NCI-H2171 treated with DMSO at 0.1 percent for 48 hours (cell line): Measurements from ENCODE around the gene ATXN1.

Experiments used
- DNase-seq: peaks from one replicate; lab custom pipeline; 2025; lab: John Stamatoyannopoulos, UW

The ATXN1 gene

GRCh38 chr6:16698162-16698533 lies 63.1 kb downstream of the ATXN1 start:
- no peak for DNase-seq

DNA sequence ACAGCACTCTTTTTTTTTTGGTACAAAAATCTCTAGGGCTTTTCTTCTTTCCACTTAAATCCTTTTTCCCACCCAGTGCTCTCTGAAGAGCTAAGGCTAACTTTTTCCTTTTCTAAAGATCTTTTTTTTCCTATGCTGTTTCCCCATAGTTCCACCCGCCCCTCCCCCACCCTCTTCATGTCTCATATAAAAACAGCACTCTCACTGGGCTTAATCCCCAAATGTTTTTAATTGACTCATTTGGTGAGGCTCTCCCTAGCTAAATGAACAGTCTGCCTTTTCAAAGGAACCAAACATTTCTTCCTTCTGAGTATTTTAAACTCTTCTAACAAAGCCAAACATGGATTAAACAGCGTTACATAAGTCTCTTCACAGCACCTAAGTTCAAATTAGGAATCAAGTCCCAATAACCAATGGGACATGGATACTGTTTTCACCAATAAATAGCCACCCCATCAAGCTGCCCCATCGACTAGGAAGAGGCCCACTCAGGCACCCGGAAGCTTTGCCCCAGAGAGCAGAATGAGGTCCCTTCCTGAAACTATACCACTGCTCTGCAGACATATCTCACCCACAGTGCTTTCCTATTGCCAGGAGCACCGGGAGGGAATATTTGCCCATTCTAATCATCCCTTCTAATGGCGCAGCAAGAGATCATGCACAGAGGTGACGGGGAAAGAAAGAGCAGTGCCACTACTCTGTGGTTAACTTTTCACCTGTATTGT lies 63.7 kb downstream of the ATXN1 start:
- no peak for DNase-seq

DNA sequence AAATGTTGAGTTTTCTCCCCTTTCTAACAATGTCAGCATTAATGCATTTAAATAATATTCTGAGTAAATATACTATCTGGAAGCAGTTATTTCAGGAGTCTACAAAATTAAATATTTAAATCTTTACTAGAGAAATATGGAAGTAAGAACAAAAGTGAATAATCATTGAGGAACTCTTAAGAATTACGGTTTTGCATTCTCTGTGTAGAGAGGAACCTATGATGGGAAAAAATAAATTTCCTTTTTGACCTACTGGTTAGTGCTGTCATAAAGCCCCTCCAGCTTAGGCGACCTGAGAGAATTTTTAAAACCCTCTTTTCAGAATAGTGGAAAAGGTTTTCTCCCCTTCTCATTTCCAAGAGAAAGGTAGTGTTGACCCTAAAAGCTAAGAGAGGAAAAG lies 64.8 kb downstream of the ATXN1 start:
- no peak for DNase-seq

- no peak for DNase-seq
Measured at GRCh38 chr6:16694781-16695578, 66.3 kb downstream of the ATXN1 start.

- DNase-seq = no peak
Measured at GRCh38 chr6:16691324-16691723, 69.9 kb downstream of the ATXN1 start.

GRCh38 chr6:16690608-16691142 lies 70.6 kb downstream of the ATXN1 start:
- DNase-seq = no peak

- DNase-seq = no peak
Measured at GRCh38 chr6:16689788-16690607, 71.3 kb downstream of the ATXN1 start.

DNA sequence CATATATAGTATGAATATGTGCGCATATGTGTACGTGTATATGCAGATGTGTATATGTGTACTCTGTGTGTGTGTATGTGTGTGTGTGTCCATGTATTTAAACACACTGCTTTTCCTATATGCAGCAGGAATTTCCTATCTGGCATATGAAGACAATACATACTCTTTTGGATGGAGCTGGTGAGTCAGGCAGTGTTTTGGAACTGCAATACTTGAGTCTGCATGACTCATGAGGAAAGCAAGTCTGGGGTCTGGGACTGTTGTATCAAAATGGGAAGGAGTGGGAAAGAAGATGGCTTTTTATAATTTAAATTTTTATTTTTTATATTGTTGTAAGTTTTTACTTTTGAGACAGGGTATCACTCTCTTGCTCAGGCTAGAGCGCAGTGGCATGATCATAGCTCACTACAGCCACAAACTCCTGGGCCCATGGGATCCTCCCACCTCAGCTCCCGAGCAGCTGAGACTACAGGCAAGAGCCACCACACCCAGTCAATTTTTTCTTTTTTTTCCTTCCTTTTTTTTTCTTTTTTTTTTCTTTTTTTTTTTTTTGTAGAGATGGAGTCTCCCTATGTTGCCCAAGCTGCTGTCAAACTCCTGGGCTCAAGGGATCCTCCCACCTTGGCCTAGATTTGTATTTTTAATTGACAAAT lies 72.2 kb downstream of the ATXN1 start:
- no peak for DNase-seq

GRCh38 chr6:16688436-16688835 lies 72.8 kb downstream of the ATXN1 start:
- DNase-seq = no peak

DNA sequence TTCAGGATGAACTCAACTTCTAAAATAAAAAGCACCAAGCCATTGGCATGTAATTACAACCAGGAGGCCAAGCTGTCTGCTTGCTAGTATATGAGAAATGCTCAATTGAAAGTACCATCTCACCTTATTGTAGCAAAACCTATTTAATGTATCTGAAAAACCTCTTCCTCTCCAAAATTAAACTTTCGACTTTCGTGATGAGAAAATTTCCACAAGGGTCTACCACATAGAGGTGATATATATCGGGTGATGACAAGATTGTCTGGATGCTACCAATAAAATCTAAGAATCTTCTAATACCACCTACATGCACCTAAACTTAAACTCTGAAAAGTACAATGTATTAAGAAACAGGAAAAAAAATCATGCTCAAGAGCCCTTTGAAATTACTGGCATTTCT lies 74.2 kb downstream of the ATXN1 start:
- DNase-seq = no peak

- DNase-seq = no peak
Measured at GRCh38 chr6:16684896-16685554, 76.2 kb downstream of the ATXN1 start.

GRCh38 chr6:16684195-16684689 lies 77.0 kb downstream of the ATXN1 start:
- DNase-seq = no peak

GRCh38 chr6:16683641-16684194 lies 77.5 kb downstream of the ATXN1 start:
- no peak for DNase-seq

DNA sequence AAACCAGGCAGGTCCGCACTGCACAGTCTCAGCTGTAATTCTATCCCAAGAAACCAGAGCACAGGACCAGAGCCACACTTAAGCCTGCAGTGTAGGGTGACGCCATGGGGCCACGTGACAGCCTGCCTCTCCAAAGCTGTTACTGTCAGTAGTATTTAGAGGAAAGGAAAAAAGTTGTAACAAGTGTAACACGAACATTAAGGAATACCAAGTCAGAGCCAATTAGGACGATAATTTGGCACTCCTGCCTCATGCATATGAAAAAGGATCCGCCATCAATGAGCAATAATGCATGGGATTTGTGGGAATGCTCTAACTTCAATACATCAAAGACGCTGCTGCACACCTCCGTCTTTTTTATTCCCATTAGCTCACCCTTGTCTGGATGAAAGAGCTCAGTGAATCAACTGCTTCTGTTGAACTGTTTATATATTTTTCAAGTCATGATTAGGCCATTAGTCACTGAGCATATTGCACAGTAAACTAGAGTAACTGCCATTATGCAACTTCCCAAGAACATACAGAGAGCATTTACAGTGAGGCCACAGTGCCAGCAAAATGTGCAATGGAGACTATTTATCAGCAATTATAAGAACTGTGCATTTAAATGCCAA lies 79.9 kb downstream of the ATXN1 start:
- DNase-seq = no peak

DNA sequence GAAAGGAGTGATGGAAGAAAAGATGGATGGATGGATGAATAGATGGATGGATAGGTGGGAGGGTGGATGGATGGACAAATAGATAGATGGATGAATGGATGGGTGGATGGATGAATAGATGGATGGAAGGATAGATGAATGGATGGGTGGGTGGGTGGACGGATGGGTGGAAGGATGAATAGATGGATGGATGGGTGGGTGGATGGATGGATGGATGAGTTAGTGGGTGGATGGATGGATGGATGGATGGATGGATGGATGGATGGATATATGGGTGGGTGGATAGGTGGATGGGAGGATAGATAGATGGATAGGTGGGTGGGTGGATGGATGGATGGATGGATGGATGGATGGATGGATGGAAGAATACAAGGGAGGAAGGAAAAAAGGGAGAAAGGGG lies 82.2 kb downstream of the ATXN1 start:
- no peak for DNase-seq

- no peak for DNase-seq
Measured at GRCh38 chr6:16677458-16677857, 83.8 kb downstream of the ATXN1 start.

DNA sequence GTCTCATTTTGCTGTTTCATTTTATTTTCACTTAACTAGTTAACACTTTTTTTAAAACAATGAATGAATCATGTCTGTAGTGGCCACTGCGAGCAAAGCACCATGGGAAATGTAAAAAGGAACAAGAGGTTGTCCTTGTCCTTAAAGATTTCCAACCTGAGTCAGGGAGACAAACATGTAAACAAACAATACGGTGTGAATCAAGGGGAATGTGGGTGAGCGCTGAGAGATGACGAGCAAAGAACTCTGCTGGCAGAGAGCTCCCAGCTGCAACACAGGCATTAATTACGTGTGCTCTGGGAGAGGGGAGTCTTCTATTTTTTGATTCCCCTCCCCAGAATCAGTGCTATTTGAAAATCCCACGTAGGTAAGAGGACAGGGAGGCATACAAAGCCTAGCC lies 84.3 kb downstream of the ATXN1 start:
- DNase-seq = no peak

DNA sequence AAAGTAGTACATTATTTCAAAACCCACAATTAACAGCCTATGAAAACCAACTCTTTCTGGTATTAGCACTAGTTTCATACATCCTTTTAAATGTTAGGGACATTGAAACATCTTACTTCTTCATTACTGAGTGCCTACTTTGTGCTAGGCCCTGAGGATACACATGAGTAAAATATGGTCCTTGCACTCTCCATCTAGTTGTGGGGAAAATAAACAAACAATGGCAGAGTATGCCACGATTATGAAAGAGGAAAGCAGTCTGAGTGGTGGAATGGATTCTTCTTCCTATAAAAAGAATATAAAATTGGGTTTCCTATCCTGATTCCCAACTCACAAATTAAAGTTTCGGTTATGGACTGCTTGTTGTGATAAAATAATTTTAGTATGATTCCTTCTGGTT lies 84.9 kb downstream of the ATXN1 start:
- DNase-seq = no peak

GRCh38 chr6:16674801-16675392 lies 86.4 kb downstream of the ATXN1 start:
- no peak for DNase-seq
